Psoas muscle (tissue), 8 donors: Measurements from ENCODE around the gene ADGRF4. TPM values are rescaled to one million over a fixed set of nuclear protein-coding genes. Genes with fewer than 3 reads are reported as not detected.

Experiments used
- ATAC-seq, 4 donors: fragments of 200-7000 bp; cut with Tn5 transposase; one replicate each; pipeline ENCODE4 v1.9.1; 2020; ENCODE audit warnings: moderate library complexity in 3 of 4, mild to moderate bottlenecking in 2 of 4
- DNase-seq, 2 donors: peaks; one replicate each; pipeline ENCODE4 v3.0.0-alpha.2; 2020
- H3K27ac ChIP-seq: fragments of 200-600 bp; one replicate; pipeline ENCODE4 v1.8.0; 2022
- H3K27me3 ChIP-seq, 3 donors: fragments of 200-600 bp in 1 of 3; one replicate each; pipeline versions ENCODE4 v1.6.1 to v1.8.0; 2013 to 2022; ENCODE audit warnings: low read length in 2 of 3, mild to moderate bottlenecking in 2 of 3, moderate library complexity in 1 of 3; ENCODE audit not compliant: insufficient read depth in 3 of 3
- H3K36me3 ChIP-seq, 2 donors: fragments of 200-600 bp in 1 of 2; one replicate each; pipeline versions ENCODE4 v1.6.1 to v1.8.0; 2013 to 2022; ENCODE audit warnings: low read depth in 1 of 2, mild to moderate bottlenecking in 1 of 2, moderate library complexity in 1 of 2; ENCODE audit not compliant: insufficient read depth in 1 of 2
- H3K4me1 ChIP-seq: fragments of 200-600 bp; one replicate; pipeline ENCODE4 v1.8.0; 2022
- H3K4me3 ChIP-seq: fragments of 200-600 bp; one replicate; pipeline ENCODE4 v1.8.0; 2022; ENCODE audit warnings: mild to moderate bottlenecking
- H3K9me3 ChIP-seq: fragments of 200-600 bp; one replicate; pipeline ENCODE4 v1.8.0; 2022
- CTCF ChIP-seq: fragments of 200-600 bp; IDR thresholded peaks from one replicate; pipeline ENCODE4 v1.8.0; 2022; ENCODE audit warnings: antibody characterized with exemption
- WGBS, 3 donors: extraction: QIAGEN DNeasy Blood & Tissue Kit; methylation state at CpG; one replicate each; pipeline versions ENCODE4 v1.1.6 to v1.1.7; 2013; 5-methylcytosine and 5-hydroxymethylcytosine counted together
- intact Hi-C, 2 donors: fragments of 100-400 bp; cut with DNase I; formaldehyde crosslinking; loops; one replicate each; pipeline versions ENCODE4 v1.11.0 to v1.14.2; 2022
- polyA plus RNA-seq, 3 donors: library from polyadenylated mRNA; stranded (reverse); fragments of 200-250 nt; gene quantifications; one replicate each; pipeline ENCODE4 v1.2.3, GENCODE V29; 2013
- total RNA-seq, 4 donors: library from RNA; stranded (reverse); fragmentation: NEBNext Ultra II Directional in 2 of 4; extraction: Animal tissue kit (Norgen Biotek cat#: 25700) in 2 of 4; gene quantifications; one replicate each; pipeline versions ENCODE4 v1.2.1 to v1.2.4, GENCODE V29; 2021 to 2023
- donor health status: healthy with polysubstance abuse.
- donor health status: DM: no; HTN: no; CAD: no; lungs with moderate emphysema.
- donor health status: Bipolar disorder and iron deficiency.
- donor health status: healthy.
- donor health status: DM: yes; HTN: yes; CAD: no.
- donor health status: DM: no; HTN: no; CAD: no.
- donor health status: DM: no; HTN: no; CAD: no.
- donor health status: DM: yes; HTN: yes; CAD: no.

Gene ADGRF4
- total and polyA plus RNA-seq, 7 donors = 0.03 to 0.18 TPM; not detected in 5

GRCh38 chr6:47665112-47665511 is 33.3 kb upstream of the ADGRF4 start:
- TF ChIP-seq CTCF = no peak
- H3K27me3 ChIP-seq = no peaks in the 10 kb centered on the region
- no peaks in the 10 kb centered on the region for H3K36me3 ChIP-seq
- no peak overlapping the region for H3K27ac ChIP-seq
- intact Hi-C loops = no loop called here
- ATAC-seq (no peak), DNase-seq (no peak)
- no peak overlapping the region for H3K4me3 ChIP-seq
- no peaks in the 10 kb centered on the region for H3K4me1 ChIP-seq
- WGBS, 3 donors = 68 to 81% (median 80%) methylated on average over 3 of the region's 3 CpGs
- H3K9me3 ChIP-seq = no peaks in the 10 kb centered on the region

GRCh38 chr6:47669684-47670513 is 28.5 kb upstream of the ADGRF4 start:
- DNase-seq (no peak), ATAC-seq (no peak)
- 21 to 25% (median 23%) methylated on average over 6 of the region's 6 CpGs for WGBS, 3 donors
- H3K9me3 ChIP-seq = no peaks in the 10 kb centered on the region
- H3K4me3 ChIP-seq = no peak overlapping the region
- TF ChIP-seq CTCF = no peak
- no peaks in the 10 kb centered on the region for H3K36me3 ChIP-seq
- H3K4me1 ChIP-seq = no peaks in the 10 kb centered on the region
- intact Hi-C loops = no loop called here
- no peaks in the 10 kb centered on the region for H3K27me3 ChIP-seq
- H3K27ac ChIP-seq = no peak overlapping the region

GRCh38 chr6:47670851-47671250 is 27.5 kb upstream of the ADGRF4 start:
- 62 to 73% (median 64%) methylated on average over 3 of the region's 3 CpGs for WGBS, 3 donors
- H3K27ac ChIP-seq = no peak overlapping the region
- no peaks in the 10 kb centered on the region for H3K36me3 ChIP-seq
- no peak for TF ChIP-seq CTCF
- H3K4me1 ChIP-seq = no peaks in the 10 kb centered on the region
- no peak overlapping the region for H3K4me3 ChIP-seq
- no peaks in the 10 kb centered on the region for H3K27me3 ChIP-seq
- no peaks in the 10 kb centered on the region for H3K9me3 ChIP-seq
- ATAC-seq = no peak
- DNase-seq = no peak
- intact Hi-C loops = no loop called here

GRCh38 chr6:47671777-47672176 is 26.6 kb upstream of the ADGRF4 start:
- no peaks in the 10 kb centered on the region for H3K36me3 ChIP-seq
- no peaks in the 10 kb centered on the region for H3K4me1 ChIP-seq
- no peak for TF ChIP-seq CTCF
- H3K4me3 ChIP-seq = no peak overlapping the region
- H3K9me3 ChIP-seq = no peaks in the 10 kb centered on the region
- no peak for ATAC-seq
- H3K27me3 ChIP-seq = no peaks in the 10 kb centered on the region
- no peak overlapping the region for H3K27ac ChIP-seq
- 70 to 73% (median 71%) methylated on average over 1 of the region's 1 CpG for WGBS, 3 donors
- intact Hi-C loops = no loop called here
- DNase-seq = no peak

- Histone ChIP-seq H3K4me3 (no peak overlapping the region), H3K36me3 (no peaks in the 10 kb centered on the region), H3K27ac (no peak overlapping the region), H3K27me3 (no peaks in the 10 kb centered on the region), H3K4me1 (no peaks in the 10 kb centered on the region), H3K9me3 (no peaks in the 10 kb centered on the region)
- TF ChIP-seq CTCF = no peak
- no peak for DNase-seq
- 84 to 93% (median 90%) methylated on average over 1 of the region's 1 CpG for WGBS, 3 donors
- intact Hi-C loops = no loop called here
- ATAC-seq = no peak
These were observed 25.6 kb upstream of the ADGRF4 start for GRCh38 chr6:47672816-47673215.
